GM12878 (cell line): Measurements from ENCODE around the gene KIRREL3. TPM values are rescaled to one million over a fixed set of nuclear protein-coding genes. Genes with fewer than 3 reads are reported as not detected.

Source experiments
- ATAC-seq: fragments of 200-7000 bp; cut with Tn5 transposase; 3 replicates; pipeline ENCODE4 v1.9.1; 2020; ENCODE audit warnings: mild to moderate bottlenecking, moderate library complexity
- BruUV-seq: library from RNA; stranded (reverse); fragments of 400-500 nt; replicated peaks from 2 replicates; lab custom pipeline; 2021; lab: Mats Ljungman, UMichigan
- CTCF ChIA-PET: fragments of 300-600 bp; sonication (Branson Sonifier 250); formaldehyde crosslinking; extraction: SDS; loops from one replicate; lab custom pipeline; 2021; ENCODE audit warnings: inconsistent platforms; lab: Yijun Ruan, JAX
- POLR2A ChIA-PET: fragments of 350-600 bp; formaldehyde crosslinking; extraction: SDS; loops from one replicate; lab custom pipeline; 2021; ENCODE audit warnings: inconsistent platforms; lab: Charles Lee
- RAD21 ChIA-PET: fragments of 300-600 bp; sonication (Branson Sonifier 250); formaldehyde crosslinking; loops from one replicate; lab custom pipeline; 2023; ENCODE audit warnings: antibody characterized with exemption; ENCODE audit not compliant: unreplicated experiment; lab: Charles Lee
- SMC1A ChIA-PET: fragments of 300-600 bp; sonication (Branson Sonifier 250); formaldehyde crosslinking; loops from one replicate; lab custom pipeline; 2023; ENCODE audit not compliant: unreplicated experiment, uncharacterized antibody; lab: Charles Lee
- DNase-seq: peaks from one replicate; pipeline ENCODE4 v3.0.0-alpha.2; 2011; ENCODE audit warnings: low read depth, low spot score
- FAIRE-seq: peaks from 3 replicates; lab custom pipeline; 2011; peaks lifted over from hg19 to GRCh38; lab: Jason Lieb, UNC
- H2AFZ ChIP-seq: 2 replicates; pipeline ENCODE4 v1.6.0; 2011; ENCODE audit warnings: low read depth, low read length, control low read depth; ENCODE audit not compliant: control insufficient read depth
- H3K27ac ChIP-seq: 2 replicates; pipeline ENCODE4 v1.5.1; 2011; ENCODE audit warnings: control low read depth; ENCODE audit not compliant: control insufficient read depth, insufficient read depth
- H3K27me3 ChIP-seq, 2 experiments: replicated peaks in 1 of 2; 2 replicates each; pipeline versions ENCODE4 v1.6.0 to v1.6.1; 2011; ENCODE audit warnings: low read length in 1 of 2; ENCODE audit not compliant: control insufficient read depth in 2 of 2, insufficient read depth in 2 of 2
- H3K36me3 ChIP-seq, 2 experiments: 2 replicates each; pipeline ENCODE4 v1.5.1; 2011; ENCODE audit warnings: low read length in 1 of 2; ENCODE audit not compliant: control insufficient read depth in 2 of 2, insufficient read depth in 2 of 2
- H3K4me1 ChIP-seq: 2 replicates; pipeline ENCODE4 v1.6.1; 2011; ENCODE audit warnings: mild to moderate bottlenecking, low read length, moderate library complexity, mixed read lengths; ENCODE audit not compliant: control insufficient read depth, insufficient read depth
- H3K4me2 ChIP-seq: 2 replicates; pipeline ENCODE4 v1.6.0; 2011; ENCODE audit warnings: control low read depth; ENCODE audit not compliant: control insufficient read depth, insufficient read depth
- H3K4me3 ChIP-seq: fragments of 200-600 bp; sonication (generic); 2 replicates; pipeline ENCODE4 v1.5.1; 2016
- H3K79me2 ChIP-seq: 2 replicates; pipeline ENCODE4 v1.6.0; 2011; ENCODE audit warnings: low read length; ENCODE audit not compliant: control insufficient read depth, insufficient read depth
- H3K9ac ChIP-seq: 2 replicates; pipeline ENCODE4 v1.8.0; 2011; ENCODE audit warnings: low read length, control low read depth, mixed read lengths; ENCODE audit not compliant: control insufficient read depth, insufficient read depth
- H3K9me3 ChIP-seq: replicated peaks from 3 replicates; pipeline ENCODE4 v1.5.1; 2011; ENCODE audit warnings: mild to moderate bottlenecking, low read length; ENCODE audit not compliant: control insufficient read depth, insufficient read depth
- H4K20me1 ChIP-seq: 2 replicates; pipeline ENCODE4 v1.6.0; 2011; ENCODE audit not compliant: control insufficient read depth, insufficient read depth
- CBFB ChIP-seq: IDR thresholded peaks from 2 replicates; pipeline ENCODE4 v1.6.1; 2016; ENCODE audit warnings: antibody characterized with exemption, low read depth
- FOS ChIP-seq: IDR thresholded peaks from 3 replicates; pipeline ENCODE4 v1.6.1; 2011; ENCODE audit warnings: borderline replicate concordance; ENCODE audit not compliant: insufficient read length; ENCODE audit errors: extremely low read depth
- HDAC6 ChIP-seq: fragments of 200-600 bp; sonication (generic); IDR thresholded peaks from one replicate; pipeline ENCODE4 v1.8.0; 2017; ENCODE audit warnings: antibody characterized with exemption; ENCODE audit not compliant: unreplicated experiment
- HDGF ChIP-seq: fragments of 450-650 bp; IDR thresholded peaks from 2 replicates; pipeline ENCODE4 v1.6.1; 2016; ENCODE audit warnings: antibody characterized with exemption
- LARP7 ChIP-seq: fragments of 450-650 bp; IDR thresholded peaks from 2 replicates; pipeline ENCODE4 v1.6.1; 2017; ENCODE audit warnings: mild to moderate bottlenecking
- MYC ChIP-seq: IDR thresholded peaks from 2 replicates; pipeline ENCODE4 v1.6.1; 2011; ENCODE audit warnings: mild to moderate bottlenecking, low read length, moderate library complexity, inconsistent platforms; ENCODE audit not compliant: insufficient read depth, insufficient replicate concordance, insufficient read length, severe bottlenecking
- NFYA ChIP-seq: IDR thresholded peaks from 2 replicates; pipeline ENCODE4 v1.6.1; 2011; ENCODE audit warnings: low read depth, mild to moderate bottlenecking, low read length, improper control_type of control experiment, borderline replicate concordance
- POLR2AphosphoS2 ChIP-seq: IDR thresholded peaks from 2 replicates; pipeline ENCODE4 v1.6.1; 2011; ENCODE audit warnings: low read depth, mild to moderate bottlenecking, low read length, improper control_type of control experiment, moderate library complexity
- SREBF2 ChIP-seq: IDR thresholded peaks from 2 replicates; pipeline ENCODE4 v1.6.1; 2012; ENCODE audit warnings: mild to moderate bottlenecking, low read length
- STAT1 ChIP-seq: fragments of 450-650 bp; conservative IDR thresholded peaks from 2 replicates; pipeline ENCODE4 v1.6.1; 2014; ENCODE audit warnings: antibody characterized with exemption, mild to moderate bottlenecking
- SUZ12 ChIP-seq: fragments of 200-600 bp; sonication (generic); IDR thresholded peaks from one replicate; pipeline ENCODE4 v1.6.1; 2018; ENCODE audit warnings: antibody characterized with exemption, mild to moderate bottlenecking; ENCODE audit not compliant: unreplicated experiment
- WGBS: methylation state at CpG from one replicate; pipeline ENCODE4 v1.1.6; 2016; ENCODE audit warnings: low lambda C conversion rate; ENCODE audit not compliant: insufficient replicate concordance, insufficient coverage; ENCODE audit errors: missing lambda C conversion rate; 5-methylcytosine and 5-hydroxymethylcytosine counted together
- in situ Hi-C: fragments of 300-500 bp; cut with MboI; formaldehyde crosslinking; loops from 9 replicates; pipeline ENCODE4 v1.14.3; 2018; ENCODE audit warnings: mixed read lengths
- intact Hi-C: fragments of 100-400 bp; cut with micrococcal nuclease; formaldehyde crosslinking; loops from one replicate; pipeline ENCODE4 v1.14.2; 2022; ENCODE audit not compliant: unreplicated experiment
- polyA plus RNA-seq, 11 experiments: library from polyadenylated mRNA; depleted of rRNA in 4 of 11; unstranded in 6 of 11; stranded (reverse) in 5 of 11; fragments of >200 nt; fragmentation: Nextera tagmentation in 4 of 11; fragmentation: Illumina TruSeq in 1 of 11; extraction: Ambion mirVana in 4 of 11; extraction: Trizol in 1 of 11; gene quantifications; 1 replicate in 1 of 11; 2 replicates in 10 of 11; pipeline versions ENCODE4 v1.2.1 to v1.2.3, GENCODE V29; 2011 to 2016; ENCODE audit warnings: inconsistent platforms in 2 of 11, missing spikeins in 2 of 11, low read depth in 1 of 11
- total RNA-seq, 4 experiments: library from RNA; depleted of rRNA in 3 of 4; stranded (reverse); fragments of >200 nt in 3 of 4; fragmentation: Illumina TruSeq in 1 of 4; extraction: Trizol in 1 of 4; gene quantifications; 2 replicates each; pipeline versions ENCODE4 v1.2.1 to v1.2.3, GENCODE V29; 2013 to 2021
- TF ChIP-seq, protein P1 (sequence below): fragments of 450-650 bp; IDR thresholded peaks from 2 replicates; pipeline ENCODE4 v1.6.1; 2018; ENCODE audit warnings: mild to moderate bottlenecking, low read depth, moderate library complexity; ENCODE audit not compliant: partially characterized antibody
- TF ChIP-seq, protein P2 (sequence below): fragments of 150-350 bp; IDR thresholded peaks from 2 replicates; pipeline ENCODE4 v1.6.1; 2016; ENCODE audit warnings: low read depth, low read length
- TF ChIP-seq, protein P3 (sequence below): fragments of 150-350 bp; IDR thresholded peaks from 2 replicates; pipeline ENCODE4 v1.6.1; 2014; ENCODE audit warnings: mild to moderate bottlenecking, low read depth, low read length

Gene KIRREL3
- total and polyA plus RNA-seq, 10 of the 15 experiments (the other 5 are each of a cell fraction or from before 2014, with no cell fraction given): under 0.01 TPM; not detected in 9

DNA sequence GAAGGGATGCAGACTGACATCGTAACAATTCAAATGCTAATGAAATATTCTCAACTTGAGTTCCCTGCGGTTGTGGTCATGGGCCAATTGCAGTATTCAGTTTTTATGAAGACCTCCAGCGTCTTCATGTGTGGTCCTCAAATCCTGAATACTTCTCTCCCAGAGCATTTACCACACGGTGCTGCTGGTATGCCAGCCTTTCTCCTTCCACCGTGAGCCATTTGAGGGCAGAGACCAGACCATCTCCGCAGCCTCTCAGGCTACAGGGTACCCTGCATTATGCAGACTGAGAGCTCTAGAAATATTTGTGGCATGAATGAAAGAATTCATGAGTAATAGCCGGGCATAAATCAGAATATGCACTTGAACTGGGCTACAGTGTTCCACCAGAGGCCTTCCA, 355.4 kb downstream of the KIRREL3 start (continued):
- TF ChIP-seq, protein P1, sequence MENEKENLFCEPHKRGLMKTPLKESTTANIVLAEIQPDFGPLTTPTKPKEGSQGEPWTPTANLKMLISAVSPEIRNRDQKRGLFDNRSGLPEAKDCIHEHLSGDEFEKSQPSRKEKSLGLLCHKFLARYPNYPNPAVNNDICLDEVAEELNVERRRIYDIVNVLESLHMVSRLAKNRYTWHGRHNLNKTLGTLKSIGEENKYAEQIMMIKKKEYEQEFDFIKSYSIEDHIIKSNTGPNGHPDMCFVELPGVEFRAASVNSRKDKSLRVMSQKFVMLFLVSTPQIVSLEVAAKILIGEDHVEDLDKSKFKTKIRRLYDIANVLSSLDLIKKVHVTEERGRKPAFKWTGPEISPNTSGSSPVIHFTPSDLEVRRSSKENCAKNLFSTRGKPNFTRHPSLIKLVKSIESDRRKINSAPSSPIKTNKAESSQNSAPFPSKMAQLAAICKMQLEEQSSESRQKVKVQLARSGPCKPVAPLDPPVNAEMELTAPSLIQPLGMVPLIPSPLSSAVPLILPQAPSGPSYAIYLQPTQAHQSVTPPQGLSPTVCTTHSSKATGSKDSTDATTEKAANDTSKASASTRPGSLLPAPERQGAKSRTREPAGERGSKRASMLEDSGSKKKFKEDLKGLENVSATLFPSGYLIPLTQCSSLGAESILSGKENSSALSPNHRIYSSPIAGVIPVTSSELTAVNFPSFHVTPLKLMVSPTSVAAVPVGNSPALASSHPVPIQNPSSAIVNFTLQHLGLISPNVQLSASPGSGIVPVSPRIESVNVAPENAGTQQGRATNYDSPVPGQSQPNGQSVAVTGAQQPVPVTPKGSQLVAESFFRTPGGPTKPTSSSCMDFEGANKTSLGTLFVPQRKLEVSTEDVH: no peak
- TF ChIP-seq LARP7 (no peak), CBFB (no peak), SREBF2 (no peak)
- TF ChIP-seq, protein P2, sequence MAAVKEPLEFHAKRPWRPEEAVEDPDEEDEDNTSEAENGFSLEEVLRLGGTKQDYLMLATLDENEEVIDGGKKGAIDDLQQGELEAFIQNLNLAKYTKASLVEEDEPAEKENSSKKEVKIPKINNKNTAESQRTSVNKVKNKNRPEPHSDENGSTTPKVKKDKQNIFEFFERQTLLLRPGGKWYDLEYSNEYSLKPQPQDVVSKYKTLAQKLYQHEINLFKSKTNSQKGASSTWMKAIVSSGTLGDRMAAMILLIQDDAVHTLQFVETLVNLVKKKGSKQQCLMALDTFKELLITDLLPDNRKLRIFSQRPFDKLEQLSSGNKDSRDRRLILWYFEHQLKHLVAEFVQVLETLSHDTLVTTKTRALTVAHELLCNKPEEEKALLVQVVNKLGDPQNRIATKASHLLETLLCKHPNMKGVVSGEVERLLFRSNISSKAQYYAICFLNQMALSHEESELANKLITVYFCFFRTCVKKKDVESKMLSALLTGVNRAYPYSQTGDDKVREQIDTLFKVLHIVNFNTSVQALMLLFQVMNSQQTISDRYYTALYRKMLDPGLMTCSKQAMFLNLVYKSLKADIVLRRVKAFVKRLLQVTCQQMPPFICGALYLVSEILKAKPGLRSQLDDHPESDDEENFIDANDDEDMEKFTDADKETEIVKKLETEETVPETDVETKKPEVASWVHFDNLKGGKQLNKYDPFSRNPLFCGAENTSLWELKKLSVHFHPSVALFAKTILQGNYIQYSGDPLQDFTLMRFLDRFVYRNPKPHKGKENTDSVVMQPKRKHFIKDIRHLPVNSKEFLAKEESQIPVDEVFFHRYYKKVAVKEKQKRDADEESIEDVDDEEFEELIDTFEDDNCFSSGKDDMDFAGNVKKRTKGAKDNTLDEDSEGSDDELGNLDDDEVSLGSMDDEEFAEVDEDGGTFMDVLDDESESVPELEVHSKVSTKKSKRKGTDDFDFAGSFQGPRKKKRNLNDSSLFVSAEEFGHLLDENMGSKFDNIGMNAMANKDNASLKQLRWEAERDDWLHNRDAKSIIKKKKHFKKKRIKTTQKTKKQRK: no peak
- TF ChIP-seq, all 136 proteins: peak for 0

DNA sequence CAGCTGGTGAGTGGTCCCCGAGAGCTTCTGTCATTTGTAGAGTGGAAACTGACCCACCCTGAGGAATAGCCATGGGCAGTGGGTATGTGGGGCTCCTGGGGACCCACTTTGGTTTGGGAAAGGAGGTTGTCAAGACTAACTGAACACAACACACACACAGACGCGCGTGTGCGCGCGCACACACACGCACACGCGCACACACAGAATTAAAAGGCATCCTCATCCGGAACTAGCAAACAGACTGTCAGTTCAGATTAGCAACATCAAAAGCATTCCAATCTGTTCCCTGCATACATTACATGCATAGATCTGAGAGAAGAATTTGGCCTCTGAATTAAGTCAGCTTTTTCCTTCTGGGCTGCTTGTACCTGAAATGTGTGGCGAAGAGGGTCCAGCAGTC, 360.4 kb downstream of the KIRREL3 start:
- ChIA-PET RAD21 (no interaction called here), SMC1A (no interaction called here), POLR2A (no interaction called here), CTCF (interaction anchor here (1.0 to 1.5 kb wide), 2 partner anchors 10 to 159 kb away, joined by 4 read pairs; no protein-coding TSS in a partner anchor)
- H3K4me3 ChIP-seq: no peak overlapping the region
- H3K9ac ChIP-seq: no peak overlapping the region
- H3K79me2 ChIP-seq: no peaks in the 10 kb centered on the region
- in situ Hi-C loops (no loop called here), intact Hi-C loops (no loop called here)
- H2AFZ ChIP-seq: no peak overlapping the region
- H4K20me1 ChIP-seq: no peaks in the 10 kb centered on the region
- no peak for FAIRE-seq
- H3K9me3 ChIP-seq: no peaks in the 10 kb centered on the region
- peaks cover 0 to 8% of the 10 kb centered on the region in 2 experiments; a peak in 2 of 4 replicates for H3K27me3 ChIP-seq
- no peak for DNase-seq
- no peak overlapping the region for H3K27ac ChIP-seq
- no TSS peak for BruUV-seq
- H3K36me3 ChIP-seq: no peaks in the 10 kb centered on the region
- WGBS: 78% methylated on average over 12 of the region's 12 CpGs
- H3K4me1 ChIP-seq: no peaks in the 10 kb centered on the region
- no peak for ATAC-seq
- H3K4me2 ChIP-seq: no peak overlapping the region
- TF ChIP-seq HDGF (no peak), POLR2AphosphoS2 (no peak), NFYA (no peak), SUZ12 (no peak), FOS (no peak), STAT1 (no peak), MYC (no peak), HDAC6 (no peak)
- TF ChIP-seq, protein P3, sequence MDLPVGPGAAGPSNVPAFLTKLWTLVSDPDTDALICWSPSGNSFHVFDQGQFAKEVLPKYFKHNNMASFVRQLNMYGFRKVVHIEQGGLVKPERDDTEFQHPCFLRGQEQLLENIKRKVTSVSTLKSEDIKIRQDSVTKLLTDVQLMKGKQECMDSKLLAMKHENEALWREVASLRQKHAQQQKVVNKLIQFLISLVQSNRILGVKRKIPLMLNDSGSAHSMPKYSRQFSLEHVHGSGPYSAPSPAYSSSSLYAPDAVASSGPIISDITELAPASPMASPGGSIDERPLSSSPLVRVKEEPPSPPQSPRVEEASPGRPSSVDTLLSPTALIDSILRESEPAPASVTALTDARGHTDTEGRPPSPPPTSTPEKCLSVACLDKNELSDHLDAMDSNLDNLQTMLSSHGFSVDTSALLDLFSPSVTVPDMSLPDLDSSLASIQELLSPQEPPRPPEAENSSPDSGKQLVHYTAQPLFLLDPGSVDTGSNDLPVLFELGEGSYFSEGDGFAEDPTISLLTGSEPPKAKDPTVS: no peak
